Left ventricle myocardium inferior (tissue), 1 donor: Measurements from ENCODE around the gene INTS4. TPM values are rescaled to one million over a fixed set of nuclear protein-coding genes. Genes with fewer than 3 reads are reported as not detected.

Experiments
- DNase-seq: peaks from one replicate; pipeline ENCODE4 v3.0.0-alpha.2; 2020
- H3K27ac ChIP-seq: fragments of 200-600 bp; replicated peaks from 2 replicates; pipeline ENCODE4 v1.8.0; 2021
- H3K27me3 ChIP-seq: fragments of 200-600 bp; 2 replicates; pipeline ENCODE4 v1.8.0; 2021; ENCODE audit warnings: low read depth
- H3K36me3 ChIP-seq: fragments of 200-600 bp; 2 replicates; pipeline ENCODE4 v1.8.0; 2021
- H3K4me1 ChIP-seq: fragments of 200-600 bp; 2 replicates; pipeline ENCODE4 v1.8.0; 2021
- H3K4me3 ChIP-seq: fragments of 200-600 bp; 2 replicates; pipeline ENCODE4 v1.8.0; 2021; ENCODE audit warnings: mild to moderate bottlenecking, moderate library complexity
- H3K9me3 ChIP-seq: fragments of 200-600 bp; replicated peaks from 2 replicates; pipeline ENCODE4 v1.8.0; 2021
- intact Hi-C: fragments of 100-400 bp; cut with micrococcal nuclease; formaldehyde crosslinking; loops from one replicate; pipeline ENCODE4 v1.11.0; 2022
- total RNA-seq: library from RNA; stranded (reverse); fragmentation: NEBNext Ultra II Directional; extraction: Animal tissue kit (Norgen Biotek cat#: 25700); gene quantifications from one replicate; pipeline ENCODE4 v1.2.1, GENCODE V29; 2021
- TF ChIP-seq, protein P1 (sequence below): fragments of 200-600 bp; IDR thresholded peaks from 2 replicates; pipeline ENCODE4 v1.8.0; 2021; ENCODE audit warnings: antibody characterized with exemption, mild to moderate bottlenecking, borderline replicate concordance
- donor health status: DM: no; HTN: yes; CAD: no; lungs with severe emphysema.

Gene INTS4
- total RNA-seq, 1 donor from 2014 or later = 15.4 TPM

DNA sequence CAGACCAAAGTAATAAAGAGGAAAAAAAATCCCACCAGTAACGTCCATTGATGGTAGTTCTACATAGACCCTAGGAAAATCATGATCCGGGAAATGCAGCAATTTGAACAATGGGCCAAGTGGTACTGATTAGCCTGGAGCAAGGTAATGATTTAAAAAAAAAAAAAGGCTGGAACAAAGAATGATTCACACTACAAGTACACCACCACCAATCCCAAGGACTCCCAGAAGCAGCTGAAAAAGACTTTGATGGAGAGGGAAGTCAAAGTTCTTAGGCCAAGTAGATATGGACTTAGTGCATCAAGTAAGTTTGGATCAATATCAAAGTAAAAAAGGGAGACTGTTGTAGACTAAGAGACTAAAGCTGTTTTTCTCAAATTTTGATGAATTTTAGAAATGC is 16.8 kb upstream of the INTS4 start:
- H3K4me1 ChIP-seq = no peaks in the 10 kb centered on the region
- intact Hi-C loops = no loop called here
- TF ChIP-seq, protein P1, sequence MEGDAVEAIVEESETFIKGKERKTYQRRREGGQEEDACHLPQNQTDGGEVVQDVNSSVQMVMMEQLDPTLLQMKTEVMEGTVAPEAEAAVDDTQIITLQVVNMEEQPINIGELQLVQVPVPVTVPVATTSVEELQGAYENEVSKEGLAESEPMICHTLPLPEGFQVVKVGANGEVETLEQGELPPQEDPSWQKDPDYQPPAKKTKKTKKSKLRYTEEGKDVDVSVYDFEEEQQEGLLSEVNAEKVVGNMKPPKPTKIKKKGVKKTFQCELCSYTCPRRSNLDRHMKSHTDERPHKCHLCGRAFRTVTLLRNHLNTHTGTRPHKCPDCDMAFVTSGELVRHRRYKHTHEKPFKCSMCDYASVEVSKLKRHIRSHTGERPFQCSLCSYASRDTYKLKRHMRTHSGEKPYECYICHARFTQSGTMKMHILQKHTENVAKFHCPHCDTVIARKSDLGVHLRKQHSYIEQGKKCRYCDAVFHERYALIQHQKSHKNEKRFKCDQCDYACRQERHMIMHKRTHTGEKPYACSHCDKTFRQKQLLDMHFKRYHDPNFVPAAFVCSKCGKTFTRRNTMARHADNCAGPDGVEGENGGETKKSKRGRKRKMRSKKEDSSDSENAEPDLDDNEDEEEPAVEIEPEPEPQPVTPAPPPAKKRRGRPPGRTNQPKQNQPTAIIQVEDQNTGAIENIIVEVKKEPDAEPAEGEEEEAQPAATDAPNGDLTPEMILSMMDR = no peak
- H3K4me3 ChIP-seq = no peak overlapping the region
- H3K27ac ChIP-seq = no peak overlapping the region
- DNase-seq = no peak
- H3K27me3 ChIP-seq = no peaks in the 10 kb centered on the region
- no peaks in the 10 kb centered on the region for H3K9me3 ChIP-seq
- H3K36me3 ChIP-seq = no peaks in the 10 kb centered on the region

DNA sequence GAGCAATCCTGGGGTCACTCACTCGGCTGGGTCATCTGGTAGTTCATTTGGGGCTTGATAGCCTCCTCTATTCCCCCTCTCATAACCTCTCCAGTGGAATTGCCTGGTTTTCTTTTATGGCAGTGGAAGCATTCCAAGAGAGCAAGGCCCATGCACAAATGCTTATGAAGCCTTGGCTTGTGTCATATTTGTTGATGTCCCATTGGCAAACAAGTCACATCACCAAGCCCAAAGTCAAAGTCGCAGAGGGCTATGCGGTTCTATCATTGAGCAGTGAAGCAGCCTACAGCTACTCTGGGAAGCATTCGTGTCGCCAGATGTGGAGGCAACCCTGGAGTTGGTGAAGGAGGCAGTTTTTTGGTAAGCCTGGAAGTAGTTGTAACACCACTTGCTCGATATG is 16.3 kb upstream of the INTS4 start:
- Histone ChIP-seq H3K9me3 (no peaks in the 10 kb centered on the region), H3K27me3 (no peaks in the 10 kb centered on the region), H3K4me3 (no peak overlapping the region), H3K36me3 (no peaks in the 10 kb centered on the region), H3K27ac (no peak overlapping the region), H3K4me1 (no peaks in the 10 kb centered on the region)
- DNase-seq = no peak
- TF ChIP-seq, protein P1 = no peak
- intact Hi-C loops = no loop called here

- intact Hi-C loops = no loop called here
- Histone ChIP-seq H3K4me3 (no peak overlapping the region), H3K36me3 (no peaks in the 10 kb centered on the region), H3K4me1 (no peaks in the 10 kb centered on the region), H3K9me3 (no peaks in the 10 kb centered on the region), H3K27me3 (no peaks in the 10 kb centered on the region), H3K27ac (no peak overlapping the region)
- DNase-seq = no peak
- TF ChIP-seq, protein P1 = no peak
Observed at GRCh38 chr11:78010304-78010703, 15.8 kb upstream of the INTS4 start.

GRCh38 chr11:78009062-78009461 is 14.6 kb upstream of the INTS4 start:
- no peak overlapping the region for H3K4me3 ChIP-seq
- no peaks in the 10 kb centered on the region for H3K9me3 ChIP-seq
- TF ChIP-seq, protein P1 = no peak
- H3K36me3 ChIP-seq = no peaks in the 10 kb centered on the region
- peaks cover 4% of the 10 kb centered on the region for H3K27me3 ChIP-seq
- intact Hi-C loops = no loop called here
- H3K4me1 ChIP-seq = no peaks in the 10 kb centered on the region
- DNase-seq = no peak
- H3K27ac ChIP-seq = no peak overlapping the region

DNA sequence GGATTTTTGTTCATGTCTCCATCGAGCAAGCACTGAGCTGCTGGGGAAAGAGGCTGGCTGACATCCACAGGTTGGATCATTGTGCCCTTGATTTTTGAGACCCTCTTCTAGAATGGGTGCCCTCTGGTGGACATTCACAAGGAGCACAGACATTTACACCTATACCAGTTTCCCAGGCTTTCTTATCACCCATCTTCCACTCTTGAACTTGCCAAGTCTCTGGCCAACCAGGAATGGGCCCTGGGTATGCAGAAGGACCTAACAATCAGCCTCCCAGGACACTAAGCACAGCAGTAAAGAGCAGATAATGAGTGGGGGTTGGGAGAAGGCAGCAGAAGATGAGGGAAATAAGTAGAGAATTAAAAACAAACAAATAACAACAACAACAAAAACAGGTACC is 5.7 kb upstream of the INTS4 start:
- DNase-seq = no peak
- TF ChIP-seq, protein P1 = peak; percentile 65
- Histone ChIP-seq H3K4me3 (no peak overlapping the region), H3K9me3 (no peaks in the 10 kb centered on the region), H3K27ac (no peak overlapping the region), H3K27me3 (peaks cover 9% of the 10 kb centered on the region), H3K4me1 (peaks cover 3% of the 10 kb centered on the region), H3K36me3 (no peaks in the 10 kb centered on the region)
- intact Hi-C loops = no loop called here
